ENCODE measurements around the gene SRPX2.

DNA sequence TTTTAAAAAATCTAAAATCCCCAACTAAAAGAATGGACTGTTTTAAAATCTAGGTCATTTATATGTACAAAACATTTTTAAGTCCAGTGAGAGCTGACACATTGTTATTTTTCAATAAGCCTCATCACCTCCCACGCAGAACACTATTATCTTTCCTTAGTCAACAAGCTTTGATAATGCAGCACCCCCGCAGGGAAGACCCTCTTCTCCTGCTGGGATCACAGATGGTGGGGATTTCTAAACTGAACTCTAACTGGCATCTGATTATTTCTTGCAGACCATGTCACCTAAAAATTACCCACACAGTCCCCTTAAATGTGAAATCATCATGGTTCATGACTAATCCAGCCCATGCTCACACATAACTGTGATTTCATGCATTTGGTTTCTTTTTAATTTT lies 76.3 kb downstream of the SRPX2 start:
- TF ChIP-seq, protein P1, sequence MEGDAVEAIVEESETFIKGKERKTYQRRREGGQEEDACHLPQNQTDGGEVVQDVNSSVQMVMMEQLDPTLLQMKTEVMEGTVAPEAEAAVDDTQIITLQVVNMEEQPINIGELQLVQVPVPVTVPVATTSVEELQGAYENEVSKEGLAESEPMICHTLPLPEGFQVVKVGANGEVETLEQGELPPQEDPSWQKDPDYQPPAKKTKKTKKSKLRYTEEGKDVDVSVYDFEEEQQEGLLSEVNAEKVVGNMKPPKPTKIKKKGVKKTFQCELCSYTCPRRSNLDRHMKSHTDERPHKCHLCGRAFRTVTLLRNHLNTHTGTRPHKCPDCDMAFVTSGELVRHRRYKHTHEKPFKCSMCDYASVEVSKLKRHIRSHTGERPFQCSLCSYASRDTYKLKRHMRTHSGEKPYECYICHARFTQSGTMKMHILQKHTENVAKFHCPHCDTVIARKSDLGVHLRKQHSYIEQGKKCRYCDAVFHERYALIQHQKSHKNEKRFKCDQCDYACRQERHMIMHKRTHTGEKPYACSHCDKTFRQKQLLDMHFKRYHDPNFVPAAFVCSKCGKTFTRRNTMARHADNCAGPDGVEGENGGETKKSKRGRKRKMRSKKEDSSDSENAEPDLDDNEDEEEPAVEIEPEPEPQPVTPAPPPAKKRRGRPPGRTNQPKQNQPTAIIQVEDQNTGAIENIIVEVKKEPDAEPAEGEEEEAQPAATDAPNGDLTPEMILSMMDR (IDR thresholded peaks at IDR 0.05; ENCODE audit: low read length): no peak
- TF ChIP-seq EZH2phosphoT487 (IDR thresholded peaks at IDR 0.05; ENCODE audit: low read length): no peak
